Transverse colon (tissue), 4 donors: Measurements from ENCODE around the gene GPD2. TPM values are rescaled to one million over a fixed set of nuclear protein-coding genes. Genes with fewer than 3 reads are reported as not detected.

ENCODE experiments used
- DNase-seq: peaks from one replicate; pipeline ENCODE4 v3.0.0-alpha.2; 2019
- H3K27ac ChIP-seq, 4 donors: fragments of 200-600 bp; sonication (generic); 2 replicates each; pipeline ENCODE4 v1.5.1; 2016 to 2018; ENCODE audit warnings: inconsistent platforms in 4 of 4
- H3K27me3 ChIP-seq: fragments of 200-600 bp; sonication (generic); 2 replicates; pipeline ENCODE4 v1.5.1; 2017; ENCODE audit warnings: inconsistent platforms
- H3K36me3 ChIP-seq, 4 donors: fragments of 200-600 bp; sonication (generic); 2 replicates each; pipeline ENCODE4 v1.5.1; 2017 to 2019; ENCODE audit warnings: inconsistent platforms in 4 of 4
- H3K4me1 ChIP-seq, 4 donors: fragments of 200-600 bp; sonication (generic); 2 replicates each; pipeline ENCODE4 v1.5.1; 2017 to 2020; ENCODE audit warnings: inconsistent platforms in 4 of 4
- H3K4me3 ChIP-seq, 4 donors: fragments of 200-600 bp; sonication (generic); 1 replicate in 1 of 4; 2 replicates in 3 of 4; pipeline versions ENCODE4 v1.5.1 to v1.6.1; 2017 to 2019; ENCODE audit warnings: inconsistent platforms in 4 of 4
- H3K9me3 ChIP-seq, 2 donors: fragments of 200-600 bp; sonication (generic); 2 replicates each; pipeline ENCODE4 v1.5.1; 2017 to 2019; ENCODE audit warnings: inconsistent platforms in 2 of 2
- CTCF ChIP-seq, 5 experiments: fragments of 200-600 bp in 3 of 5; fragments of 450-650 bp in 2 of 5; sonication (generic) in 3 of 5; IDR thresholded peaks; 1 replicate in 2 of 5; 2 replicates in 3 of 5; pipeline ENCODE4 v1.5.1; 2016 to 2017; ENCODE audit warnings: antibody characterized with exemption in 5 of 5, inconsistent platforms in 3 of 5, mild to moderate bottlenecking in 2 of 5, moderate library complexity in 1 of 5
- EP300 ChIP-seq: sonication (generic); formaldehyde crosslinking; IDR thresholded peaks from one replicate; pipeline ENCODE4 v1.6.1; 2017; ENCODE audit warnings: antibody characterized with exemption, low read depth
- POLR2A ChIP-seq: fragments of 450-650 bp; IDR thresholded peaks from one replicate; pipeline ENCODE4 v1.6.1; 2016; ENCODE audit warnings: antibody characterized with exemption, mild to moderate bottlenecking, moderate library complexity
- POLR2AphosphoS5 ChIP-seq, 3 donors: sonication (generic); formaldehyde crosslinking; IDR thresholded peaks; one replicate each; pipeline ENCODE4 v1.6.1; 2016; ENCODE audit warnings: antibody characterized with exemption in 3 of 3
- WGBS, 2 donors: methylation state at CpG; one replicate each; pipeline ENCODE4 v1.1.5; 2018; ENCODE audit warnings: low coverage in 1 of 2; 5-methylcytosine and 5-hydroxymethylcytosine counted together
- in situ Hi-C, 4 donors: fragments of 200-750 bp; cut with MboI; loops; one replicate each; pipeline versions ENCODE4 v1.15.0 to v1.15.1; 2017; ENCODE audit warnings: low sequenced_read_pairs in 3 of 4, low pct_ligation_motif_present in 1 of 4, low pct_unique_long_range_greater_than_20kb in 1 of 4
- intact Hi-C: fragments of 100-400 bp; cut with DNase I; formaldehyde crosslinking; loops from one replicate; pipeline ENCODE4 v1.15.1; 2023; ENCODE audit warnings: low total_unique reads
- total RNA-seq, 4 donors: library from RNA; depleted of rRNA; stranded (reverse); fragments of >200 nt; gene quantifications; one replicate each; pipeline ENCODE4 v1.1.0, GENCODE V29; 2016

Gene GPD2
- total RNA-seq, 4 donors from 2014 or later: 65.5 to 161 (median 98.6) TPM

DNA sequence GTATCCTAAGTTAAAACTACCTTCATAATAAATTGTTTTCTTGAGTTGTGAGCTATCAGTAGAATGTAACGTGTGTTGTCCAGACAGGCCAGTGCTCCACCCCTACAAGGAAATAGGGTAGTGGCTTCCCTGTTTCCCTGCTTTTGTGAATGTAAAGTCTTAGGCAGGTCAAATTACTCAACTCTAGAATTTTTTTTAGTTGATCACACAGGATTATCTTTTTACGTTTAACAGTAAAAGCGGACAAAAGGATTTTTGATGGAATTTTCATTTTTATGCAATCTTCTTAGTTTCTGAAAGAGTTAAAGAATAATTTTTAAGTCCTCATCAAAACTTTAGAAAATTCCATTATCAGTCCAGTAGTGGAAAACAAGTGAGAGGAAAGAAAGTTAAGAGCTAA is 38.2 kb downstream of the GPD2 start:
- no peak overlapping the region for H3K4me3 ChIP-seq
- in situ Hi-C loops: no loop called here
- WGBS, 2 donors: 78 to 82% methylated on average over 3 of the region's 3 CpGs
- H3K9me3 ChIP-seq: no peaks in the 10 kb centered on the region
- DNase-seq: no peak
- H3K27me3 ChIP-seq: no peaks in the 10 kb centered on the region
- intact Hi-C loops: no loop called here
- no peak overlapping the region for H3K27ac ChIP-seq
- peaks cover 0 to 41% (median 5%) of the 10 kb centered on the region in 4 donors for H3K4me1 ChIP-seq
- TF ChIP-seq EP300: no peak
- no peak for TF ChIP-seq POLR2AphosphoS5 (IDR thresholded peaks at IDR 0.05)
- TF ChIP-seq CTCF (IDR thresholded peaks at IDR 0.05): no peak
- TF ChIP-seq POLR2A: no peak
- no peaks in the 10 kb centered on the region for H3K36me3 ChIP-seq

DNA sequence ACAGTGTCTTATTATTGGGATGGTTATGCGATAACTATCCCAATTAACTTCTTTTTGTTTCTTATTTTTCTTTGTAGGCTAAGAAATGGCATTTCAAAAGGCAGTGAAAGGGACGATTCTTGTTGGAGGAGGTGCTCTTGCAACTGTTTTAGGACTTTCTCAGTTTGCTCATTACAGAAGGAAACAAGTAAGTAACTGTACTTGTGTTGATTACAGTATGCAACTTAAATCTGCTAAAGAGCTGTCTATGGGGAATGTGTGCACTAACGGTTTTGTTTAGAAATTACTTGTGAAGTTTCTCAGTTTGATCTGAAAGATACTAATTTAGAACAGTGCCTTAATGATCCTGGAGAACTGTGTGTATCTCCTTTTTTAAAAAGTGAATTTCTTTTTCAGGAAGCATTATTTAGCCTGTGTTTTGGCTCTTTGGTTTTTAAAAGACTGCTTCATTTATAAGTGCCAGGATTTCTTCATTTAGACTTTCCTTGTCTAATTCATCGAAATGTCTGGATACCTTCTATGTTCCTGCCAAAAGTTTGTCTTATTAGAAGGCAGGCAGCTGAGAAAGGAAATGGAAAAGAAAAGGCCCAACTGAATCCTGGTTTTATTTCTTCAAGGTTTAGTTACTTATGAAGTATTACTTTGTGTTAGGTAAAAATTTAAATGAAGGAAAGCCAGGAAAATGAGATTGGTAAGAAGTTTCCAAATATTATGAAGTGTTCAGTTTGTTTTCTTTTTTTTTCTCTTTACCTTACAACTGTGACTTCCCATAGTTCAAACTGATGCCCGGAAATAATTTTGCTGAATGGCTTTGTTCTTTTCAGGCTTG is 40.1 kb downstream of the GPD2 start:
- in situ Hi-C loops: no loop called here
- DNase-seq: no peak
- TF ChIP-seq POLR2AphosphoS5 (IDR thresholded peaks at IDR 0.05) (no peak), CTCF (IDR thresholded peaks at IDR 0.05) (no peak), EP300 (no peak), POLR2A (no peak)
- no peak overlapping the region for H3K4me3 ChIP-seq
- WGBS, 2 donors: 67% methylated on average over 5 of the region's 5 CpGs
- no peaks in the 10 kb centered on the region for H3K27me3 ChIP-seq
- no peaks in the 10 kb centered on the region for H3K36me3 ChIP-seq
- no peak overlapping the region for H3K27ac ChIP-seq
- intact Hi-C loops: no loop called here
- H3K4me1 ChIP-seq: peaks cover 0 to 25% (median 5%) of the 10 kb centered on the region in 4 donors
- no peaks in the 10 kb centered on the region for H3K9me3 ChIP-seq

- intact Hi-C loops: no loop called here
- no peak for TF ChIP-seq EP300
- no peak for TF ChIP-seq POLR2AphosphoS5 (IDR thresholded peaks at IDR 0.05)
- TF ChIP-seq CTCF (IDR thresholded peaks at IDR 0.05): no peak
- TF ChIP-seq POLR2A: no peak
- no peaks in the 10 kb centered on the region for H3K27me3 ChIP-seq
- in situ Hi-C loops: no loop called here
- no peak for DNase-seq
- no peaks in the 10 kb centered on the region for H3K36me3 ChIP-seq
- H3K27ac ChIP-seq: no peak overlapping the region
- H3K4me3 ChIP-seq: no peak overlapping the region
- H3K9me3 ChIP-seq: no peaks in the 10 kb centered on the region
- peaks cover 0 to 20% (median 4%) of the 10 kb centered on the region in 4 donors for H3K4me1 ChIP-seq
- WGBS, 2 donors: 78 to 83% methylated on average over 2 of the region's 2 CpGs
These were observed 40.6 kb downstream of the GPD2 start for GRCh38 chr2:156476850-156477206.

DNA sequence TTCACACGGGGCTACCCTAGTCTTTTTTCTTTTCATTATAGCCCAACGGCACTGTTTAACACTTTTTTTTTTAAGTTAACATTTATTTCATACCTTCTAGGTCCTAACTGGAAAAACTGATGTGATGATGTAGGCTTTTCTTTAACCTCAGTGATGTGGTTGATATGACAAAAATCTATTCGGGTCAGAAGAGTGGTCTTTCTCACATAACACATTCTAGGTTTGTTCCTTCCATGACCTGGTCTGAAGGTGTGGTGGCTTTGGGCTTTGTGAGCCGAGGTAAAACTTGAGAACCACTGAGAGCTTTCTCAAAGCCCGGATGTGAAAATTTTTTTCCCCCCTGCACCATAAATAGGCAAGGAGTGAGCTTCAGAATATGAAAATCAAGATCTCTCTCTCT is 44.2 kb downstream of the GPD2 start:
- no peaks in the 10 kb centered on the region for H3K27me3 ChIP-seq
- H3K36me3 ChIP-seq: no peaks in the 10 kb centered on the region
- TF ChIP-seq EP300: no peak
- TF ChIP-seq POLR2AphosphoS5 (IDR thresholded peaks at IDR 0.05): no peak
- no peak for TF ChIP-seq POLR2A
- no peak for TF ChIP-seq CTCF (IDR thresholded peaks at IDR 0.05)
- WGBS, 2 donors: 83 to 91% methylated on average over 5 of the region's 5 CpGs
- no peak overlapping the region for H3K27ac ChIP-seq
- H3K4me3 ChIP-seq: no peak overlapping the region
- intact Hi-C loops: no loop called here
- H3K9me3 ChIP-seq: no peaks in the 10 kb centered on the region
- DNase-seq: no peak
- H3K4me1 ChIP-seq: peaks cover 0 to 16% (median 2%) of the 10 kb centered on the region in 4 donors
- in situ Hi-C loops: no loop called here
